Right atrium auricular region (tissue), 2 donors: ENCODE results near the gene FZD10. TPM values are rescaled to one million over a fixed set of nuclear protein-coding genes. Genes with fewer than 3 reads are reported as not detected.

Experiments used
- DNase-seq: peaks from one replicate; pipeline ENCODE4 v3.0.0-alpha.2; 2019; ENCODE audit warnings: low spot score
- H3K27ac ChIP-seq, 2 donors: fragments of 200-600 bp; sonication (generic); 1 replicate in 1 of 2; 2 replicates in 1 of 2; pipeline ENCODE4 v1.5.1; 2016 to 2019
- H3K27me3 ChIP-seq, 2 donors: fragments of 200-600 bp; sonication (generic); one replicate each; pipeline versions ENCODE4 v1.5.1 to v1.6.0; 2017 to 2019
- H3K36me3 ChIP-seq: fragments of 200-600 bp; sonication (generic); one replicate; pipeline ENCODE4 v1.5.1; 2016
- H3K4me1 ChIP-seq, 2 donors: fragments of 200-600 bp; sonication (generic); one replicate each; pipeline versions ENCODE4 v1.5.1 to v1.6.0; 2017 to 2019
- H3K4me3 ChIP-seq, 2 donors: fragments of 200-600 bp; sonication (generic); 1 replicate in 1 of 2; 2 replicates in 1 of 2; pipeline ENCODE4 v1.5.1; 2017 to 2019; ENCODE audit warnings: mild to moderate bottlenecking in 1 of 2, moderate library complexity in 1 of 2
- H3K9me3 ChIP-seq, 2 donors: fragments of 200-600 bp; sonication (generic); one replicate each; pipeline ENCODE4 v1.5.1; 2019
- CTCF ChIP-seq, 2 donors: fragments of 200-600 bp; sonication (generic); IDR thresholded peaks; one replicate each; pipeline ENCODE4 v1.5.1; 2019; ENCODE audit warnings: antibody characterized with exemption in 2 of 2
- total RNA-seq, 2 donors: library from RNA; depleted of rRNA; stranded (reverse); fragments of >200 nt; gene quantifications; one replicate each; pipeline ENCODE4 v1.1.0, GENCODE V29; 2016

The FZD10 gene
- total RNA-seq, 2 donors from 2014 or later: 0.19 to 0.28 TPM

- H3K4me1 ChIP-seq: peaks cover 0 to 19% of the 10 kb centered on the region in 2 donors
- peaks cover 0 to 22% of the 10 kb centered on the region in 2 donors for H3K27me3 ChIP-seq
- H3K9me3 ChIP-seq: no peaks in the 10 kb centered on the region
- no peak for DNase-seq
- TF ChIP-seq CTCF (IDR thresholded peaks at IDR 0.05): no peak
- H3K27ac ChIP-seq: no peak overlapping the region
- H3K4me3 ChIP-seq: no peak overlapping the region
- no peaks in the 10 kb centered on the region for H3K36me3 ChIP-seq
These were observed 4.0 kb downstream of the FZD10 start for GRCh38 chr12:130166306-130166705.

DNA sequence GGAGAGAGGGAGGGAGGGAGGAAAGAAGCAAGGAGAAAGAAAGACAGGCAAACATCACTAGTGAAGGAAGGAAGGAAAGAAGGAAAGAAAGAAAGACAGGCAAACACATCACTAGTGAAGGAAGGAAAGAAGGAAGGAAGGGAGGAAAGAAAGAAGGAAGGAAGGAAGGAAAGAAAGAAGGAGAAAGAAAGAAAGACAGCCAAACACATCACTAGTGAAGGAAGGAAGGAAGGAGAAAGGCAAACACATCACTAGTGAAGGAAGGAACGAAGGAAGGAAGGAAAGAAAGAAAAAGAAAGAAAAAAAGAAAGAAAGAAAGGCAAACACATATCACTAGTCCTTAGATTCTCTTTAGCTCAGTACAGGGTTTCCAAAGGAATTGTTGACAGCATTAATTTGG lies 5.3 kb downstream of the FZD10 start:
- H3K9me3 ChIP-seq: no peaks in the 10 kb centered on the region
- no peak overlapping the region for H3K27ac ChIP-seq
- peaks cover 0 to 15% of the 10 kb centered on the region in 2 donors for H3K27me3 ChIP-seq
- H3K36me3 ChIP-seq: no peaks in the 10 kb centered on the region
- H3K4me1 ChIP-seq: peaks cover 0 to 9% of the 10 kb centered on the region in 2 donors
- H3K4me3 ChIP-seq: no peak overlapping the region
- DNase-seq: no peak
- TF ChIP-seq CTCF (IDR thresholded peaks at IDR 0.05): no peak

- no peaks in the 10 kb centered on the region for H3K4me1 ChIP-seq
- H3K4me3 ChIP-seq: no peak overlapping the region
- no peak for TF ChIP-seq CTCF (IDR thresholded peaks at IDR 0.05)
- H3K27ac ChIP-seq: no peak overlapping the region
- H3K27me3 ChIP-seq: no peaks in the 10 kb centered on the region
- H3K36me3 ChIP-seq: no peaks in the 10 kb centered on the region
- no peaks in the 10 kb centered on the region for H3K9me3 ChIP-seq
- no peak for DNase-seq
These were observed 7.0 kb downstream of the FZD10 start for GRCh38 chr12:130169256-130169655.

DNA sequence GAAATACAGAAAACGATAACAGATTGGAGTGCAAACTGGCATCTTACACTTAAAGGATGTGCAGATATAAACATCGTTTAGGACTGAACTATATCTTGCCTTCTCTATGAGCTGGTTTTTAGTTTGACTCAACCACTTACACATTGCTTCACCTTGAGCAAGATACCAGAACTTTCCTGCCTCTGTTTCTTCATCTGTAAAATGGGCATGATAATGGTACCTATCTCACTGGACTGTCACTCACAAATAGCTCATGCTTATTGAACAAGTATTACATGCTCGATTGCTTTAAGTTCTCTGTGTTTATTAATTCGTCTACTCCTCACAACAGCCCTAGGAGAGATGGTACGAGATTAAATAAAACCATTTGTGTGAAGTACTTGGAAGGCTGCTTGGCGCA lies 7.7 kb downstream of the FZD10 start:
- no peak overlapping the region for H3K4me3 ChIP-seq
- no peaks in the 10 kb centered on the region for H3K27me3 ChIP-seq
- no peak for TF ChIP-seq CTCF (IDR thresholded peaks at IDR 0.05)
- H3K36me3 ChIP-seq: no peaks in the 10 kb centered on the region
- H3K4me1 ChIP-seq: no peaks in the 10 kb centered on the region
- no peak overlapping the region for H3K27ac ChIP-seq
- H3K9me3 ChIP-seq: no peaks in the 10 kb centered on the region
- no peak for DNase-seq

DNA sequence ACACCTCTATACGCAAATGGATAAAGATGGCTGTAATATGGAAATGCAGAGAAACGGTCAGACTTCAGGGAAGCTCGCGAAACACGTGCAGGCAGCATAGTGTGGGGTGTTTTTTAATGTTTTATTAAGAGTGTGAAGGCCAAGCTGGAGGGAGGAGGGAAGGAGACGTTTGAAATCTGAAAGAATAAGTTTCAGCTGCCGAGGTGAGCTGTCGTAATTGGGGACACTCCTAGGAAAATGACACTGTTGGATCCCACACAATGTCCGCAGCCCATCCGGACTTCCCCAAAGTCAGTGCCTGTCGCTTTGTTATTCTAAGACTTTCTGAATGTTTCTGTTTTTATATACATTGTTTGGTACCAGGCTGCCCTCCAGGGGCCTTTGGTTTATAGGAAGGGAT lies 8.3 kb downstream of the FZD10 start:
- Histone ChIP-seq H3K9me3 (no peaks in the 10 kb centered on the region), H3K36me3 (no peaks in the 10 kb centered on the region), H3K27ac (no peak overlapping the region), H3K4me1 (no peaks in the 10 kb centered on the region), H3K4me3 (no peak overlapping the region), H3K27me3 (no peaks in the 10 kb centered on the region)
- TF ChIP-seq CTCF (IDR thresholded peaks at IDR 0.05): no peak
- DNase-seq: no peak

DNA sequence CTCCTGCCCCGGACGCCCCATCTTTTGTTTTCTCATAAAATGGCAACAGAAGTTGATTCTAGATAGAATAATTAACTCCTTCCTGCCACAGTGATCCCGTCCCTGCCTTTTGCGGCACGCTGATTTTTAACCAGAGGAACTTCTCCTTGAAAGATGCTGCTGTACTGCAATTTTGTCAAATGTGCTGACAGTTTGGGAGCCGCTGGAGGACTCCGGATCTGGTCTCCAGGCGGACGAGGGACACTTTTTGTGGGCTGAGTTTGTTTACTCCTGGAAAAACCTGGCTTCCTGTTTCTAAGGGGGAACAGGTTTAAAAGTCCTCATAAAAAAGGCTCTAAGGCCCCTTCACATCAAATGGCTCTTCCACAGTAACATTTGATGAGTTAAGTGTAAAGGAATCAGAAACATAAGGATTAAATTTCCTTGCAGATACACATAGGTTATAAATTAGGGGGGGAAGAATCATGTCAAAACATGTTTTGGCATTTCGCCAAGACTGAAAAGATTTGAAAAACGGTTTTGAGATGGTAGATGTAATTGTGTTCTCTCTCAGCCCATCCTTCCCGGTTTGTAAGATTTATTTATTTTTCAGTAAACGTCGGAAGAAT lies 15.5 kb downstream of the FZD10 start:
- no peaks in the 10 kb centered on the region for H3K36me3 ChIP-seq
- DNase-seq: no peak
- H3K9me3 ChIP-seq: peaks cover 0 to 28% of the 10 kb centered on the region in 2 donors
- no peaks in the 10 kb centered on the region for H3K4me1 ChIP-seq
- H3K27me3 ChIP-seq: no peaks in the 10 kb centered on the region
- TF ChIP-seq CTCF (IDR thresholded peaks at IDR 0.05): no peak
- no peak overlapping the region for H3K27ac ChIP-seq
- H3K4me3 ChIP-seq: no peak overlapping the region
